DND-41 (cell line): Measurements from ENCODE around the gene CCDC178.

Experiments used
- ATAC-seq: fragments of 200-7000 bp; cut with Tn5 transposase; 3 replicates; pipeline ENCODE4 v1.9.1; 2021; ENCODE audit warnings: low read depth; ENCODE audit not compliant: insufficient read depth
- DNase-seq: peaks from one replicate; pipeline ENCODE4 v3.0.0-alpha.2; 2020
- H2AFZ ChIP-seq: 2 replicates; pipeline ENCODE4 v1.6.0; 2012; ENCODE audit warnings: low read depth, low read length
- H3K27ac ChIP-seq: 2 replicates; pipeline ENCODE4 v1.5.1; 2012; ENCODE audit warnings: low read length, inconsistent platforms
- H3K27me3 ChIP-seq: fragments of 200-600 bp; sonication (generic); 2 replicates; pipeline ENCODE4 v1.6.0; 2012; ENCODE audit warnings: low read length, mild to moderate bottlenecking, inconsistent platforms; ENCODE audit not compliant: insufficient read depth, poor library complexity
- H3K36me3 ChIP-seq: 2 replicates; pipeline ENCODE4 v1.5.1; 2012; ENCODE audit warnings: low read length, inconsistent platforms; ENCODE audit not compliant: insufficient read depth
- H3K4me1 ChIP-seq: 2 replicates; pipeline ENCODE4 v1.5.1; 2012; ENCODE audit warnings: mild to moderate bottlenecking, low read length; ENCODE audit not compliant: insufficient read depth
- H3K4me2 ChIP-seq: 2 replicates; pipeline ENCODE4 v1.6.0; 2012; ENCODE audit warnings: mild to moderate bottlenecking, moderate library complexity, low read length, inconsistent platforms; ENCODE audit not compliant: insufficient read depth
- H3K4me3 ChIP-seq, 2 experiments: fragments of 200-600 bp in 1 of 2; shearing (Covaris generic) in 1 of 2; 2 replicates each; pipeline ENCODE4 v1.5.1; 2012 to 2016; ENCODE audit warnings: inconsistent platforms in 2 of 2, low read length in 2 of 2, mild to moderate bottlenecking in 2 of 2, low read depth in 1 of 2, moderate library complexity in 1 of 2
- H3K79me2 ChIP-seq: 2 replicates; pipeline ENCODE4 v1.6.0; 2012; ENCODE audit warnings: low read length, inconsistent platforms; ENCODE audit not compliant: insufficient read depth
- H3K9ac ChIP-seq: 2 replicates; pipeline ENCODE4 v1.6.0; 2012; ENCODE audit warnings: low read depth, mild to moderate bottlenecking, inconsistent platforms, low read length, moderate library complexity
- H3K9me3 ChIP-seq: 2 replicates; pipeline ENCODE4 v1.5.1; 2012; ENCODE audit warnings: low read length, moderate library complexity, mild to moderate bottlenecking, inconsistent platforms; ENCODE audit not compliant: insufficient read depth, severe bottlenecking
- H4K20me1 ChIP-seq: 2 replicates; pipeline ENCODE4 v1.6.0; 2012; ENCODE audit warnings: low read length; ENCODE audit not compliant: insufficient read depth
- CTCF ChIP-seq: IDR thresholded peaks from 2 replicates; pipeline ENCODE4 v1.5.1; 2012; ENCODE audit warnings: borderline replicate concordance, low read length, moderate library complexity, mild to moderate bottlenecking; ENCODE audit not compliant: poor library complexity, severe bottlenecking; ENCODE audit errors: extremely low read depth
- EZH2 ChIP-seq: IDR thresholded peaks from 3 replicates; pipeline ENCODE4 v1.6.1; 2012; ENCODE audit warnings: borderline replicate concordance, low read depth, mild to moderate bottlenecking, moderate library complexity, low read length, inconsistent platforms; ENCODE audit not compliant: severe bottlenecking

Gene CCDC178

DNA sequence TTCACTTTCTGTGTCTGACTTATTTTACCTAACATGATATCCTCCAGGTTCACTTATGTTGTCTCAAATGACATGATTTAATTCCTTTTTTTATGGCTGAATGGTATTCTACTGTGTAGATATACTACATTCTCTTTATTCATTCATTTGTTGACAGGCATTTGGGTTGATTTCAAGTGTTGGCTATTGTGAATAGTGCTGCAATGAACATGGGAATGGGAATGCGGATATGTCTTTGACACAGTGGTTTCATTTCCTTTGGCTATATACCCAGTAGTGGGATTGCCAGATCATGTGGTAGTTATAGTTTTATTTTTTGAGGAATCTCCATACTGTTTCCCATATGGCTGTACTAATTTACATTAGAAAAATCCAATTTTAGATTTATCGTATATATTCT lies 472.3 kb downstream of the CCDC178 start:
- no peaks in the 10 kb centered on the region for H3K9me3 ChIP-seq
- no peaks in the 10 kb centered on the region for H3K4me1 ChIP-seq
- H2AFZ ChIP-seq: no peak overlapping the region
- no peaks in the 10 kb centered on the region for H4K20me1 ChIP-seq
- no peak overlapping the region for H3K27ac ChIP-seq
- TF ChIP-seq CTCF (no peak), EZH2 (no peak)
- DNase-seq: no peak
- H3K27me3 ChIP-seq: no peaks in the 10 kb centered on the region
- no peak for ATAC-seq
- no peak overlapping the region for H3K4me3 ChIP-seq
- no peak overlapping the region for H3K9ac ChIP-seq
- no peaks in the 10 kb centered on the region for H3K79me2 ChIP-seq
- no peaks in the 10 kb centered on the region for H3K36me3 ChIP-seq
- no peak overlapping the region for H3K4me2 ChIP-seq

- Histone ChIP-seq H3K4me3 (no peak overlapping the region), H3K27me3 (no peaks in the 10 kb centered on the region), H3K27ac (no peak overlapping the region), H3K36me3 (no peaks in the 10 kb centered on the region), H4K20me1 (no peaks in the 10 kb centered on the region), H3K4me2 (no peak overlapping the region), H3K9ac (no peak overlapping the region), H3K9me3 (no peaks in the 10 kb centered on the region), H3K4me1 (no peaks in the 10 kb centered on the region), H2AFZ (no peak overlapping the region), H3K79me2 (no peaks in the 10 kb centered on the region)
- no peak for DNase-seq
- no peak for ATAC-seq
- TF ChIP-seq CTCF (no peak), EZH2 (no peak)
These were observed 474.4 kb downstream of the CCDC178 start for GRCh38 chr18:32966141-32966540.

DNA sequence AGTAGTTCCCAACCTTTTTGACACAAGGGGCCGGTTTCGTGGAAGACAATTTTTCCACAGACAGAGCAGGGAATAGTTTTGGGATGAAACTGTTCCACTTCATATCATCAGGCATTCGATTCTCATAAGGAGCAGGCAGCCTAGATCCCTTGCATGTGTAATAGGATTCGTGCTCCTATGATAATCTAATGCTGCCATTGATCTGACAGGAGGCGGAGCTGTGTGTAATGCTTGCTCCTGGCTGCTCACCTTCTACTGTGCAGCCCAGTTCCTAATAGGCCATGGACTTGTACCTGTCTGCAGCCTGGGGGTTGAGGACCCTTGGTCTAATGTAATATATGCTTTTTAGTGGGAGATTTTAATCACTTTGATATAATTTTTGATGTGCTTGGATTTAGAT lies 479.0 kb downstream of the CCDC178 start:
- H3K36me3 ChIP-seq: no peaks in the 10 kb centered on the region
- H3K4me1 ChIP-seq: no peaks in the 10 kb centered on the region
- H2AFZ ChIP-seq: no peak overlapping the region
- no peaks in the 10 kb centered on the region for H4K20me1 ChIP-seq
- H3K9ac ChIP-seq: no peak overlapping the region
- DNase-seq (no peak), ATAC-seq (no peak)
- H3K9me3 ChIP-seq: no peaks in the 10 kb centered on the region
- no peak overlapping the region for H3K4me2 ChIP-seq
- H3K27me3 ChIP-seq: no peaks in the 10 kb centered on the region
- no peak for TF ChIP-seq EZH2
- no peak for TF ChIP-seq CTCF
- H3K4me3 ChIP-seq: no peak overlapping the region
- no peak overlapping the region for H3K27ac ChIP-seq
- H3K79me2 ChIP-seq: no peaks in the 10 kb centered on the region

- no peaks in the 10 kb centered on the region for H3K79me2 ChIP-seq
- ATAC-seq (no peak), DNase-seq (no peak)
- no peaks in the 10 kb centered on the region for H3K4me1 ChIP-seq
- no peaks in the 10 kb centered on the region for H4K20me1 ChIP-seq
- no peak overlapping the region for H2AFZ ChIP-seq
- H3K4me3 ChIP-seq: no peak overlapping the region
- H3K9ac ChIP-seq: no peak overlapping the region
- no peaks in the 10 kb centered on the region for H3K9me3 ChIP-seq
- H3K27ac ChIP-seq: no peak overlapping the region
- H3K36me3 ChIP-seq: no peaks in the 10 kb centered on the region
- H3K27me3 ChIP-seq: no peaks in the 10 kb centered on the region
- no peak overlapping the region for H3K4me2 ChIP-seq
- no peak for TF ChIP-seq EZH2
- no peak for TF ChIP-seq CTCF
These were observed 481.8 kb downstream of the CCDC178 start for GRCh38 chr18:32958746-32959145.
